Measurements from ENCODE around the gene C20orf173.

Gene C20orf173

DNA sequence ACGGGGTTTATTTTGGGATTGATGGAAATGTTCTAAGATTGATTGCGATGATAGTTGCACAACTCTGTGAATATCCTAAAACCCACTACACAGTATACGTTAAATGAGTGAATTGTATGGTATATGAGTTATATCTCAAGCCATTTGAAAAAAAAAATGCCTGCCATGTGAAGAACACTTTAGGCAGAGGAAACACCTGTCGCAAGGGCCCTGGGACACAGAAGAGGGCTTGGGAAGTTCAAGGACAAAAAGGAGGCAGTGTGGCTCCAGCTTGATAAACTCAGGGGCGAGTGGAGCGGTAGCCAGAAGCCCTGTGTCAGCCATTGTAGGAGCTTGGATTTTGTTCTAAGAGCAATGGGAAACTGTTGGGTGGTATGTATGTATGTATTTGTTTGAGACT lies 37.1 kb downstream of the C20orf173 start:
- Histone ChIP-seq H2BK12ac (ENCODE audit: low read length in 2 of 2) (no peak overlapping the region), H3K27me3 (ENCODE audit: control insufficient read depth in 1 of 2, insufficient read depth in 1 of 2, low read length in 2 of 2) (no peaks in the 10 kb centered on the region), H2AFZ (ENCODE audit: low read depth, low read length) (no peak overlapping the region), H3K79me1 (replicated peaks; ENCODE audit: low read length, poor library complexity, severe bottlenecking) (peaks cover 30% of the 10 kb centered on the region), H3K18ac (ENCODE audit: low read depth in 1 of 2, low read length in 2 of 2) (no peak overlapping the region), H3K14ac (ENCODE audit: low read length in 2 of 2) (no peak overlapping the region), H3K4me1 (ENCODE audit: control insufficient read depth, insufficient read depth, low read depth, low read length) (no peaks in the 10 kb centered on the region), H4K8ac (ENCODE audit: low read length) (no peak overlapping the region), H2BK120ac (ENCODE audit: low read depth, low read length) (no peak overlapping the region), H2BK15ac (ENCODE audit: low read depth, poor library complexity, severe bottlenecking) (no peak overlapping the region), H3K9me3 (ENCODE audit: control insufficient read depth, low read length) (no peaks in the 10 kb centered on the region), H3K4me3 (ENCODE audit: insufficient read depth in 1 of 2, low read depth in 1 of 2, low read length in 2 of 2) (no peak overlapping the region), H3K36me3 (ENCODE audit: control insufficient read depth in 1 of 2, insufficient read depth in 2 of 2, low read depth in 1 of 2, low read length in 2 of 2) (peaks cover 61 to 95% of the 10 kb centered on the region in 2 experiments), H4K91ac (ENCODE audit: low read length) (no peak overlapping the region), H3K9ac (ENCODE audit: low read length) (no peak overlapping the region), H3K27ac (ENCODE audit: low read length, poor library complexity, severe bottlenecking) (no peak overlapping the region), H3K4me2 (ENCODE audit: low read length, poor library complexity, severe bottlenecking) (no peak overlapping the region), H3K23ac (ENCODE audit: low read length in 2 of 2) (no peak overlapping the region), H2BK5ac (ENCODE audit: low read depth, low read length, poor library complexity, severe bottlenecking) (no peak overlapping the region), H3K4ac (ENCODE audit: low read depth in 1 of 2, low read length in 2 of 2) (no peak overlapping the region), H2AK5ac (ENCODE audit: low read length, severe bottlenecking) (no peak overlapping the region)
- no peak for DNase-seq
- WGBS: 100% methylated on average over 5 of the region's 6 CpGs

DNA sequence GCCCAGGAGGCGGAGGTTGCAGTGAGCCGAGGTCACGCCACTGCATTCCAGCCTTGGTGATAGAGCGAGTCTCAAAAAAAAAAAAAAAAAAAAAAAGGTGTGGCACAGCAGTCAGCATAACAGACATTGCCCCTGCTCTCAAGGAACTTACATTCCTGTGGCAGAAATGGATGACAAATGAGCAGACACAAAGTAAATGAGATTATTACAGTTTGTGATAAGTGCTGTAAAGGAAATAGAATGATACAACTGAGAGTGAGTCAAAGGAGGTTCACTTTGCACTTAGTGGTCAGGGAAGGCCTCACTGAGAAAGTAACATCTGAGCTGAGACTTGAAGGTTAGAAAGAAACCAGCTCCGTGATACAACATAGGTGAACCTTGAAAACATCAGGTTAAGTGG lies 37.6 kb downstream of the C20orf173 start:
- Histone ChIP-seq H3K27me3 (ENCODE audit: control insufficient read depth in 1 of 2, insufficient read depth in 1 of 2, low read length in 2 of 2) (no peaks in the 10 kb centered on the region), H3K4me3 (ENCODE audit: insufficient read depth in 1 of 2, low read depth in 1 of 2, low read length in 2 of 2) (no peak overlapping the region), H2BK120ac (ENCODE audit: low read depth, low read length) (no peak overlapping the region), H3K9me3 (ENCODE audit: control insufficient read depth, low read length) (no peaks in the 10 kb centered on the region), H2AK5ac (ENCODE audit: low read length, severe bottlenecking) (no peak overlapping the region), H4K91ac (ENCODE audit: low read length) (no peak overlapping the region), H2AFZ (ENCODE audit: low read depth, low read length) (no peak overlapping the region), H3K4ac (ENCODE audit: low read depth in 1 of 2, low read length in 2 of 2) (no peak overlapping the region), H3K4me1 (ENCODE audit: control insufficient read depth, insufficient read depth, low read depth, low read length) (no peaks in the 10 kb centered on the region), H3K9ac (ENCODE audit: low read length) (no peak overlapping the region), H4K8ac (ENCODE audit: low read length) (no peak overlapping the region), H3K23ac (ENCODE audit: low read length in 2 of 2) (no peak overlapping the region), H2BK5ac (ENCODE audit: low read depth, low read length, poor library complexity, severe bottlenecking) (no peak overlapping the region), H3K36me3 (ENCODE audit: control insufficient read depth in 1 of 2, insufficient read depth in 2 of 2, low read depth in 1 of 2, low read length in 2 of 2) (peaks cover 60 to 94% of the 10 kb centered on the region in 2 experiments), H3K18ac (ENCODE audit: low read depth in 1 of 2, low read length in 2 of 2) (no peak overlapping the region), H3K14ac (ENCODE audit: low read length in 2 of 2) (no peak overlapping the region), H3K79me1 (replicated peaks; ENCODE audit: low read length, poor library complexity, severe bottlenecking) (peaks cover 30% of the 10 kb centered on the region), H3K27ac (ENCODE audit: low read length, poor library complexity, severe bottlenecking) (no peak overlapping the region), H3K4me2 (ENCODE audit: low read length, poor library complexity, severe bottlenecking) (no peak overlapping the region), H2BK15ac (ENCODE audit: low read depth, poor library complexity, severe bottlenecking) (no peak overlapping the region), H2BK12ac (ENCODE audit: low read length in 2 of 2) (no peak overlapping the region)
- no peak for DNase-seq
- WGBS: 90% methylated on average over 4 of the region's 5 CpGs

DNA sequence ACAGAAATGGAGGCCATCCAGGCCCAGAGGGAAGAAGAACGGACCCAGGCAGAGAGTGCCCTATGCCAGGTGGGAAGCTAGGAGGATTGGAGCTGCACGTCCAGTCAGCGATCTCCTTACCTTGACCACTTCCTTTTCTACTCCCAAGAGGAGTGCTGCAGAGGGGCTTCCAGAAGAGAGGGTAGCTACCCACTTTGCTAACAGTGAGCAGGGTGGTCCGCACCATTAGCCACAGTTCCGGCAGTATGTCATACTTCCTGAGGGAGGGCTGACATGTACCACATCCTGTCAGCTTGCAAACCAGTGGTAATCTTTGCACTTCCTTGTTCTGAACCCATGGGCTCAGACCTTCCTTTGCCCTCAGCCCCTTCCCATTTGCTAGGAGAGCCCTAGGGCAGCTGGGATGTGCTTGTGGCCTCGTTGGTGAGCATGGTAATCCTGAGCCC lies 38.7 kb downstream of the C20orf173 start:
- Histone ChIP-seq H3K14ac (ENCODE audit: low read length in 2 of 2) (no peak overlapping the region), H2BK5ac (ENCODE audit: low read depth, low read length, poor library complexity, severe bottlenecking) (no peak overlapping the region), H3K27ac (ENCODE audit: low read length, poor library complexity, severe bottlenecking) (no peak overlapping the region), H2BK12ac (ENCODE audit: low read length in 2 of 2) (no peak overlapping the region), H3K4me3 (ENCODE audit: insufficient read depth in 1 of 2, low read depth in 1 of 2, low read length in 2 of 2) (no peak overlapping the region), H3K36me3 (ENCODE audit: control insufficient read depth in 1 of 2, insufficient read depth in 2 of 2, low read depth in 1 of 2, low read length in 2 of 2) (peaks cover 56 to 93% of the 10 kb centered on the region in 2 experiments), H3K4ac (ENCODE audit: low read depth in 1 of 2, low read length in 2 of 2) (no peak overlapping the region), H3K4me1 (ENCODE audit: control insufficient read depth, insufficient read depth, low read depth, low read length) (no peaks in the 10 kb centered on the region), H3K23ac (ENCODE audit: low read length in 2 of 2) (no peak overlapping the region), H2BK120ac (ENCODE audit: low read depth, low read length) (no peak overlapping the region), H2AK5ac (ENCODE audit: low read length, severe bottlenecking) (no peak overlapping the region), H3K9ac (ENCODE audit: low read length) (no peak overlapping the region), H3K9me3 (ENCODE audit: control insufficient read depth, low read length) (no peaks in the 10 kb centered on the region), H2BK15ac (ENCODE audit: low read depth, poor library complexity, severe bottlenecking) (no peak overlapping the region), H4K8ac (ENCODE audit: low read length) (no peak overlapping the region), H3K18ac (ENCODE audit: low read depth in 1 of 2, low read length in 2 of 2) (no peak overlapping the region), H4K91ac (ENCODE audit: low read length) (no peak overlapping the region), H3K4me2 (ENCODE audit: low read length, poor library complexity, severe bottlenecking) (no peak overlapping the region), H2AFZ (ENCODE audit: low read depth, low read length) (no peak overlapping the region), H3K27me3 (ENCODE audit: control insufficient read depth in 1 of 2, insufficient read depth in 1 of 2, low read length in 2 of 2) (no peaks in the 10 kb centered on the region), H3K79me1 (replicated peaks; ENCODE audit: low read length, poor library complexity, severe bottlenecking) (peaks cover 33% of the 10 kb centered on the region)
- 97% methylated on average over 6 of the region's 6 CpGs for WGBS
- no peak for DNase-seq

DNA sequence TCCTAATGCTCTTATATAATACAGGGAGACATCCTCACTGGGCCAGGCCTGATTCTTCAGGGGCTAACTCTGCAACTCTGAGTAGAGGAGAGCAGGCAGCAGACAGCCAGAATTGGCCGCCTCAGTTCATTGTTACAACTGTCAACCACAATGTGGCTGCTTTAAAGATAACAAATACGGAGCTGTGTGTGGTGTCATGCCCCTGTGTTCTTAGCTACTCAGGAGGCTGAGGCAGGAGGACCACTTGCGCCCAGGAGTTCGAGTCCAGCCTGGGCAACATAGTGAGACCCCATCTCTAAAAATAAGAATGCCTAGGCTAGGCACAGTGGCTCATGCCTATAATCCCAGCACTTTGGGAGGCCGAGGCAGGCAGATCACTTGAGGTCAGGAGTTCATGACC lies 39.7 kb downstream of the C20orf173 start:
- 98% methylated on average over 4 of the region's 5 CpGs for WGBS

More for the DNA sequence above, 39.7 kb downstream of the C20orf173 start:
- Histone ChIP-seq H4K91ac (ENCODE audit: low read length) (no peak overlapping the region), H3K4me2 (ENCODE audit: low read length, poor library complexity, severe bottlenecking) (no peak overlapping the region), H3K27me3 (ENCODE audit: control insufficient read depth in 1 of 2, insufficient read depth in 1 of 2, low read length in 2 of 2) (no peaks in the 10 kb centered on the region), H3K14ac (ENCODE audit: low read length in 2 of 2) (no peak overlapping the region), H2BK12ac (ENCODE audit: low read length in 2 of 2) (no peak overlapping the region), H3K4ac (ENCODE audit: low read depth in 1 of 2, low read length in 2 of 2) (no peak overlapping the region), H3K9ac (ENCODE audit: low read length) (no peak overlapping the region), H2BK15ac (ENCODE audit: low read depth, poor library complexity, severe bottlenecking) (no peak overlapping the region), H2BK120ac (ENCODE audit: low read depth, low read length) (no peak overlapping the region), H4K8ac (ENCODE audit: low read length) (no peak overlapping the region), H3K23ac (ENCODE audit: low read length in 2 of 2) (no peak overlapping the region), H3K4me1 (ENCODE audit: control insufficient read depth, insufficient read depth, low read depth, low read length) (no peaks in the 10 kb centered on the region), H3K27ac (ENCODE audit: low read length, poor library complexity, severe bottlenecking) (no peak overlapping the region), H3K18ac (ENCODE audit: low read depth in 1 of 2, low read length in 2 of 2) (no peak overlapping the region), H2BK5ac (ENCODE audit: low read depth, low read length, poor library complexity, severe bottlenecking) (no peak overlapping the region), H2AFZ (ENCODE audit: low read depth, low read length) (no peak overlapping the region), H3K79me1 (replicated peaks; ENCODE audit: low read length, poor library complexity, severe bottlenecking) (peaks cover 33% of the 10 kb centered on the region), H3K36me3 (ENCODE audit: control insufficient read depth in 1 of 2, insufficient read depth in 2 of 2, low read depth in 1 of 2, low read length in 2 of 2) (peaks cover 54 to 84% of the 10 kb centered on the region in 2 experiments), H3K4me3 (ENCODE audit: insufficient read depth in 1 of 2, low read depth in 1 of 2, low read length in 2 of 2) (no peak overlapping the region), H2AK5ac (ENCODE audit: low read length, severe bottlenecking) (no peak overlapping the region), H3K9me3 (ENCODE audit: control insufficient read depth, low read length) (no peaks in the 10 kb centered on the region)
- no peak for DNase-seq
